ENCODE data around the gene VSIG8. TPM values are rescaled to one million over a fixed set of nuclear protein-coding genes. Genes with fewer than 3 reads are reported as not detected.

VSIG8 gene
- total RNA-seq, 6 experiments from 2014 or later: not detected

DNA sequence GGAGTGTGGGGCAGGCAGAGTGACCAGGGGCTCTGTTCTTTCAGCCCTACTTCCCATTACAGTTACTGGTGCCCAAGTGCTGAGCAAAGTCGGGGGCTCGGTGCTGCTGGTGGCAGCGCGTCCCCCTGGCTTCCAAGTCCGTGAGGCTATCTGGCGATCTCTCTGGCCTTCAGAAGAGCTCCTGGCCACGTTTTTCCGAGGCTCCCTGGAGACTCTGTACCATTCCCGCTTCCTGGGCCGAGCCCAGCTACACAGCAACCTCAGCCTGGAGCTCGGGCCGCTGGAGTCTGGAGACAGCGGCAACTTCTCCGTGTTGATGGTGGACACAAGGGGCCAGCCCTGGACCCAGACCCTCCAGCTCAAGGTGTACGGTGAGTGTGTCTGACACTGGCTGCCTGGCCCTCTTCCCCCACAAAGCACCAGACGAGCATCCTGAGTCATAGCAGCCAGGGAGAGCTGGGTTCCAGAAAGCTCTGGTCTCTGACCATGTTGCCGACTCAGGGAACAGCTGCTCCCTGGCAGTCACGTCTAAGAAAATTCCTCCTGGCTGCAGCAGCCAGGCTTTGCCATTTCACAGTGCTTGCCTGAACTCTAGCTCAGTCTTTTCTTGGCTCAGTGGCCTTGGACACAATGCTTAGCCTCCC lies 32.5 kb downstream of the VSIG8 start:
- peaks cover 4% of the 10 kb centered on the region for H3K27me3 Mint-ChIP-seq (ENCODE audit: insufficient read depth)
- peak; percentile 58 for DNase-seq
- no peaks in the 10 kb centered on the region for H3K9me3 Mint-ChIP-seq
- TF ChIP-seq, protein P1, sequence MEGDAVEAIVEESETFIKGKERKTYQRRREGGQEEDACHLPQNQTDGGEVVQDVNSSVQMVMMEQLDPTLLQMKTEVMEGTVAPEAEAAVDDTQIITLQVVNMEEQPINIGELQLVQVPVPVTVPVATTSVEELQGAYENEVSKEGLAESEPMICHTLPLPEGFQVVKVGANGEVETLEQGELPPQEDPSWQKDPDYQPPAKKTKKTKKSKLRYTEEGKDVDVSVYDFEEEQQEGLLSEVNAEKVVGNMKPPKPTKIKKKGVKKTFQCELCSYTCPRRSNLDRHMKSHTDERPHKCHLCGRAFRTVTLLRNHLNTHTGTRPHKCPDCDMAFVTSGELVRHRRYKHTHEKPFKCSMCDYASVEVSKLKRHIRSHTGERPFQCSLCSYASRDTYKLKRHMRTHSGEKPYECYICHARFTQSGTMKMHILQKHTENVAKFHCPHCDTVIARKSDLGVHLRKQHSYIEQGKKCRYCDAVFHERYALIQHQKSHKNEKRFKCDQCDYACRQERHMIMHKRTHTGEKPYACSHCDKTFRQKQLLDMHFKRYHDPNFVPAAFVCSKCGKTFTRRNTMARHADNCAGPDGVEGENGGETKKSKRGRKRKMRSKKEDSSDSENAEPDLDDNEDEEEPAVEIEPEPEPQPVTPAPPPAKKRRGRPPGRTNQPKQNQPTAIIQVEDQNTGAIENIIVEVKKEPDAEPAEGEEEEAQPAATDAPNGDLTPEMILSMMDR (IDR thresholded peaks at IDR 0.05): no peak
- no peaks in the 10 kb centered on the region for H3K36me3 Mint-ChIP-seq (ENCODE audit: low read depth)
- H3K27ac Mint-ChIP-seq: peak overlapping the region; percentile 40; the same call in 1 of the 2 replicates
- no peak overlapping the region for H3K4me3 Mint-ChIP-seq
- H3K4me1 Mint-ChIP-seq (ENCODE audit: low read depth): peaks cover 62% of the 10 kb centered on the region

DNA sequence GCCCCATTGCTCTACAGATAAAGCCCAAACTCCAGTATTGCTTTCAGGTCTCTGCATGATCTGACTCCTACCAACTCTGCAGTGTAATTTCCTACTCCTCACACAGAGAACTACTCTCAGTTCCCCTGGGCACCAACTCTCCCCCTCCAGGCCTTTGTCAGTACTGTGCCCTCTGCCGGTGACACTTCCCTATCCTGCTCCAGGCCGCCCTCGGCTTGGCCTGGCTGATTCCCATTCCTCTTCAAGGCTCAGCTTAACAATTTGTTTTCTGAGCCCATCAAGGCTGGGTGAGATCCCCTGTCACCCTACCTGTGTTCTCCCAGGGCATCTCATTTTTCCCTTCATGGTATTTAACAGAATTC lies 33.2 kb downstream of the VSIG8 start:
- TF ChIP-seq, protein P1 (IDR thresholded peaks at IDR 0.05): peak; percentile 51
- Mint-ChIP-seq H3K9me3 (no peaks in the 10 kb centered on the region), H3K4me3 (no peak overlapping the region), H3K27me3 (ENCODE audit: insufficient read depth) (peaks cover 4% of the 10 kb centered on the region), H3K36me3 (ENCODE audit: low read depth) (no peaks in the 10 kb centered on the region), H3K4me1 (ENCODE audit: low read depth) (peaks cover 68% of the 10 kb centered on the region), H3K27ac (no peak overlapping the region)
- no peak for DNase-seq

DNA sequence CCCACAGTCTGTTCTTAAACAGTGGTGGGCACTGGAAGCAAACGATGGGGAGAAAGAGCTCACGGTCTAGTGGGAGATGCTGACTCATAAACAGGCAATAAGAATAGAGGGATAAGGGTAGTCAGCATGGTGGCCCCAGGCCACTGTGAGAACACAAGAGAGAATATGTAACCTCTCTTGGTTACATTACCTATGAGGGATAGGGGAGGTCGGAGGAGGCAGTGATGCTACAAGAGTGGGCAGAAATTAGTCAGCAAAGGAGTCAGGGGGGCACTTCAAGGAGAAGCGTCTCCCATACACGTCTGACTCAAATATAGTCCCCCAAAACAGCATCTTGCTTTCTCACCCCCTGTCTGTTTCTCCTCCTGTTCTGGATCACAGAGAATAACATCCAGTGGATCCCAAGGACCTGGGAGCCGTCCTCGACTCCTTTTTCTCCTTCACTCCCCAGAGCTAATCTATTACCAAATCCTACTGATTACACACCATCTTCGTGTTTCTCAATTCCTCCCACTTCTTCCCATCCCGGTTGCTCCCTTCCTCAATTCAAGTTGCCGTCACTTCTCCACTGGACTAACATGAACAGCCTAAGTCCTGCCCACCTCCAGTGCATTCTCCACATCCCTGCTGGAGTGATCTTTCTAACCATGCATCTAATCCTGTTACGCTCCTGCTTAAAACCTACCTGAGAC lies 33.7 kb downstream of the VSIG8 start:
- Mint-ChIP-seq H3K4me3 (no peak overlapping the region), H3K27me3 (ENCODE audit: insufficient read depth) (peaks cover 4% of the 10 kb centered on the region), H3K27ac (no peak overlapping the region), H3K36me3 (ENCODE audit: low read depth) (no peaks in the 10 kb centered on the region), H3K9me3 (no peaks in the 10 kb centered on the region), H3K4me1 (ENCODE audit: low read depth) (peaks cover 68% of the 10 kb centered on the region)
- no peak for DNase-seq
- TF ChIP-seq, protein P1 (IDR thresholded peaks at IDR 0.05): no peak

DNA sequence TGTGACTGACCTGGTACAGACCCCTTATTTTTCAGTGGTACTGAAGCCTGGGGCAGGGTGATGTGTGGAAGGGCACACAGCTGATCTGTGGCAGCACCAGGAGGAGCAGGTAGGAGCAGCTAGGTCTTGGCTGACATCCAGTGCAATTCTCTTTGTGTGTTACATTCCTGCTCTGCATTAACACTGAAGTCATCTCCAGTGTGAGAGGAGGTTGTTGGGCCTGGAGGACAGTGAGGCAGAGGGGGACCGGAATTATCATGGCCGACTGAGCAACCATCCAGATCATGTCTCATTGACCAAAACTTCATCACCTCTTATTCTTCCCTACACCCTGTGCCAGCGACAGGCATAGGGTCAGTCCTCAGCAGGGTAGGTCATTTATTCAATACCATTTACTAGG lies 34.3 kb downstream of the VSIG8 start:
- Mint-ChIP-seq H3K4me3 (no peak overlapping the region), H3K4me1 (ENCODE audit: low read depth) (peaks cover 74% of the 10 kb centered on the region), H3K9me3 (no peaks in the 10 kb centered on the region), H3K27me3 (ENCODE audit: insufficient read depth) (peaks cover 4% of the 10 kb centered on the region), H3K36me3 (ENCODE audit: low read depth) (no peaks in the 10 kb centered on the region), H3K27ac (no peak overlapping the region)
- DNase-seq: no peak
- TF ChIP-seq, protein P1 (IDR thresholded peaks at IDR 0.05): no peak

DNA sequence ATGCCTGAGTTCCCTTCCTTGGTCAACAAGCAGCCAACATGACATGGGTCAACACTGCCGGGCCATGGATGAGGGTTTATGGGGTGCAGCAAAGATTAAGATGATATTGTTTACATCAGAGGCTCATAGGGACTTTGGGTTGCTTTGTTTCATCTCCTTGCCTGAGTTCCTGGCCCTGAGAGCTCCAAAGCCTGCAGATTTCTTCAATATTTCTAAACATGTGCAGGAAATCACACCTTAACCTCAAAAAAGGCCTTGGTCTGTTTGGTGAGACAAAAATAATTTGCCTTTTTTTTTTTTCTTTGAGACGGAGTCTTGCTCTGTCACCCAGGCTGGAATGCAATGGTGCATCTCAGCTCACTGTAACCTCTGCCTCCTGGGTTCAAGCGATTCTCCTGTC lies 34.9 kb downstream of the VSIG8 start:
- no peak overlapping the region for H3K27ac Mint-ChIP-seq
- H3K36me3 Mint-ChIP-seq (ENCODE audit: low read depth): no peaks in the 10 kb centered on the region
- no peak for DNase-seq
- peaks cover 78% of the 10 kb centered on the region for H3K4me1 Mint-ChIP-seq (ENCODE audit: low read depth)
- no peak overlapping the region for H3K4me3 Mint-ChIP-seq
- TF ChIP-seq, protein P1 (IDR thresholded peaks at IDR 0.05): no peak
- peaks cover 8% of the 10 kb centered on the region for H3K27me3 Mint-ChIP-seq (ENCODE audit: insufficient read depth)
- no peaks in the 10 kb centered on the region for H3K9me3 Mint-ChIP-seq

Data from HFFc6 (cell line).